ENCODE measurements around the gene KANTR.
"Not testable (repeated sequence)": the region's sequence is repeated elsewhere in the genome, so short reads cannot be mapped to it uniquely, and the experiment has no call there.

Gene KANTR

DNA sequence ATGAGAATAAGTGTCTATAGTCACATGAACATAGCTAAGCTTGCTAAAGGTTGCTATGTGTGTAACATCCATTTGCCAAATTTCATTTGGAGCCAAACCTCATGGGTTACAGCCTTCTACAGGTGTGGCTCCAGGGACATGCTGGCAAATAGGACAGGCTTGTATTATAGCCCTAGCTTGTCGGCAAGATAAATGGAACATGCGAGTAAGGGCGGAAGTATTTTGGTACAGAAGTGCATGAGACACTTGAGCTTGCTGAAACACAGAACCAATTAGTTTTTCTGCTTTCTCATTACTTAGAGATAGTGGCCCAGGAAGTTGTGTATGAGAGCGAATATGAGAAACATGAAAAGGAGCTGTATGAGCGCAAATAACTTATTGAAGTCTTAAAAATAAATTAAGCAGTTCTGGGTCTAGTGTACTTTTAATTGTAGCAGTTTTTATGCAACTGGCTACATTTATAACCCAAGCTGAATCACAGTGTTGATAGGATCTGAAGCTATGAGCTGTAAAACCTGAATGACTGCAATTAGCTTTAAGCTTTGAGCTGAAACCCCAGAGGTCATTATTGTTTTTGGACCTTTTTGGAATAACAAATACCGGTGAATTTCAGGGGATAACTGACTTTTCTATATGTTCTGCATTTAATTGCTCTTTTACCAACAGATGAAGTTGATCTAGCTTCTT, 66.5 kb downstream of the KANTR start:
- TF ChIP-seq, protein P1, sequence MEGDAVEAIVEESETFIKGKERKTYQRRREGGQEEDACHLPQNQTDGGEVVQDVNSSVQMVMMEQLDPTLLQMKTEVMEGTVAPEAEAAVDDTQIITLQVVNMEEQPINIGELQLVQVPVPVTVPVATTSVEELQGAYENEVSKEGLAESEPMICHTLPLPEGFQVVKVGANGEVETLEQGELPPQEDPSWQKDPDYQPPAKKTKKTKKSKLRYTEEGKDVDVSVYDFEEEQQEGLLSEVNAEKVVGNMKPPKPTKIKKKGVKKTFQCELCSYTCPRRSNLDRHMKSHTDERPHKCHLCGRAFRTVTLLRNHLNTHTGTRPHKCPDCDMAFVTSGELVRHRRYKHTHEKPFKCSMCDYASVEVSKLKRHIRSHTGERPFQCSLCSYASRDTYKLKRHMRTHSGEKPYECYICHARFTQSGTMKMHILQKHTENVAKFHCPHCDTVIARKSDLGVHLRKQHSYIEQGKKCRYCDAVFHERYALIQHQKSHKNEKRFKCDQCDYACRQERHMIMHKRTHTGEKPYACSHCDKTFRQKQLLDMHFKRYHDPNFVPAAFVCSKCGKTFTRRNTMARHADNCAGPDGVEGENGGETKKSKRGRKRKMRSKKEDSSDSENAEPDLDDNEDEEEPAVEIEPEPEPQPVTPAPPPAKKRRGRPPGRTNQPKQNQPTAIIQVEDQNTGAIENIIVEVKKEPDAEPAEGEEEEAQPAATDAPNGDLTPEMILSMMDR (IDR thresholded peaks at IDR 0.05; ENCODE audit: borderline replicate concordance, insufficient read depth, low read depth, low read length) = no peak
- no peak overlapping the region for H3K4me3 ChIP-seq (ENCODE audit: low read depth, low read length)

DNA sequence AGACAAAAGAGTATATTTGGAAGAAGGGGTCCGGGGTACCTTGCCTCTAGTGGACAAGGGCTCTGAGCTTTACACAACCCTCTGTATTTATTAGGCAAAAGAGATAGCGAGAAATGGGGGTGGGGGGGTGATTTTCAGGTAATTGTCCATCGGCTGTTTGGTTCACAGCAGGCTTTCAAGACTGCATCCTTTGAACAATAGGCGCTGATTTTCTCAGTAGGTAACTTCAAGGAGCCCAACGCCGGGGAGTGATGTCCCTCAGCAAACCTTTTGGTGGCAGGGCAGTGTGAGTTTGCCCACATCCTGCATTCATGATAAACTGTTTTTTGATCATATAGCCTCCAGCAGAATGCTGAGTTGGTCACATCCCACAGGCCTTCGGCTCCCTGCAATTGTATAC, 69.5 kb downstream of the KANTR start:
- TF ChIP-seq, protein P1 (IDR thresholded peaks at IDR 0.05; ENCODE audit: borderline replicate concordance, insufficient read depth, low read depth, low read length) = no peak

DNA sequence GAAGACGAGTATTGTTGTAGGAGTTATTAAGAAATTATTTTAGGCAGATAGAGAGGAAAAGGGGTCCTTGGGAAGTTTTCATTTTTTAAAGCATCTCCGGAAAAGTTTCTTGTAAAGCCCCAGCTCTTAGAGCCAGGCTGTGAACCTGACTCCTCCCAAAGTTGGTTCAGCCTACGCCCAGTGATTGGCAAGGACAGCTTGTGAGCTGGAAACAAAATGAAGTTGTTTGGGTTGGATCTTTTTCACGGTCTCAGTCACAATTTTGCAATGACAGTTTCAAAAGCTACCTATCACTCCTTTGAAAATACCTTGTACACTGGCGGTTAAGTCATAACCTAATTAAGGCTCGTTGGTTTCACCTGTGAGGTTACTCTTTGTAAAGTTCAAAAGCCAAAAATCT, 70.6 kb downstream of the KANTR start:
- H3K4me3 ChIP-seq (ENCODE audit: low read depth, low read length) = not testable (repeated sequence)

More for the DNA sequence above, 69.5 kb downstream of the KANTR start:
- no peak overlapping the region for H3K4me3 ChIP-seq (ENCODE audit: low read depth, low read length)

DNA sequence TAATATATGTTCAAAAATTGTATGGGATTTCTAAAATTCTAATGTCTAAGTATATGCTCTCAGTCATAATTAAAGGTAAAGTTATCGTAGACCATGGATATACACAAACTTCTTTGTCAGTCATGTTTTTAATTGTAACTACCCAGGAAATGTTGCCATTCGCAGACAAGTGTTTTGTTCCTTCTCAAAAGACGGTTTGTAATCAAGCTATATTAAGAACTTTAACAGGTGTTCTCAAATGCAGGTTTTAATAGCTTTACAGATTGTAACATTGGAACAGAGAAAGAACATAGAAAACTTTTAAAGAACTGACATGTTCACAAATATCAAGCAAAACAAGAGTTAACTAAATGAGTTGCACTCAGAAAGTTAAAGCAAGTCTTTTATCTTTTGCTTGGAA, 72.2 kb downstream of the KANTR start:
- TF ChIP-seq, protein P1 (IDR thresholded peaks at IDR 0.05; ENCODE audit: borderline replicate concordance, insufficient read depth, low read depth, low read length) = no peak
- H3K4me3 ChIP-seq (ENCODE audit: low read depth, low read length) = no peak overlapping the region

DNA sequence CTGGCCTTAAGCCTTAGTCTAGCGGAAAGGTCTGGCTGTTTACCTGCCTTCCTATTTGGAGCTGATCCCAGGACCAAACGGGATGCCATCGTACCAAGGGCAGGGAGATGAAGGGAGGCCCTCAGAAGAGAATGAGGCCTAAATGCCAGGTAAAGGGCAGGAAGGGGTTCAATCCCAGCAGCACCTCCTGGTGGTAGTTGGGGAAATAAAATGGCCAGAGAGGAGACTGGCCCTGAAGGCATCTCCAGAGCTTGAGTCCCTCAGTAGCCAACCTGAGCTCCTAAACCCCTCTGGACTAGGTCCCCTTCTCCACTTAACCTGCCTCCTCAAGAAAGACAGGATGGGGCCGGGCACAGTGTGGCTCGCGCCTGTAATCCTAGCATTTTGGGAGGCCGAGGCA, 77.4 kb downstream of the KANTR start:
- no peak overlapping the region for H3K4me3 ChIP-seq (ENCODE audit: low read depth, low read length)
- TF ChIP-seq, protein P1 (IDR thresholded peaks at IDR 0.05; ENCODE audit: borderline replicate concordance, insufficient read depth, low read depth, low read length) = peak; percentile 18; the same call in 1 of the 2 replicates
